MM.1S (cell line): ENCODE measurements around the gene TRPV2.
"Not testable (repeated sequence)": the region's sequence is repeated elsewhere in the genome, so short reads cannot be mapped to it uniquely, and the experiment has no call there.

Experiments used
- DNase-seq: peaks from one replicate; pipeline ENCODE4 v3.0.0-alpha.2; 2015
- H2AFZ ChIP-seq: fragments of 300-600 bp; sonication (generic); 2 replicates; pipeline ENCODE4 v1.6.0; 2016; ENCODE audit warnings: antibody characterized with exemption, low read length
- H3F3A ChIP-seq: fragments of 300-600 bp; sonication (generic); 2 replicates; pipeline ENCODE4 v1.6.1; 2016; ENCODE audit warnings: mild to moderate bottlenecking, antibody characterized with exemption, low read length, moderate library complexity, mixed read lengths; ENCODE audit not compliant: insufficient read depth
- H3K27ac ChIP-seq: fragments of 300-600 bp; sonication (generic); 2 replicates; pipeline ENCODE4 v1.5.1; 2016; ENCODE audit warnings: mild to moderate bottlenecking, low read length
- H3K27me3 ChIP-seq: fragments of 300-600 bp; sonication (generic); replicated peaks from 2 replicates; pipeline ENCODE4 v1.6.0; 2016; ENCODE audit warnings: low read length; ENCODE audit not compliant: insufficient read depth
- H3K36me3 ChIP-seq: fragments of 300-600 bp; sonication (generic); replicated peaks from 2 replicates; pipeline ENCODE4 v1.6.1; 2016; ENCODE audit warnings: mild to moderate bottlenecking, low read length, mixed read lengths; ENCODE audit not compliant: insufficient read depth
- H3K4me1 ChIP-seq: fragments of 300-600 bp; sonication (generic); 2 replicates; pipeline ENCODE4 v1.6.1; 2016; ENCODE audit warnings: low read length, mixed read lengths
- H3K4me2 ChIP-seq: fragments of 300-600 bp; sonication (generic); 2 replicates; pipeline ENCODE4 v1.6.0; 2016; ENCODE audit warnings: low read depth, low read length
- H3K4me3 ChIP-seq: fragments of 300-600 bp; sonication (generic); 2 replicates; pipeline ENCODE4 v1.5.1; 2016; ENCODE audit warnings: low read length, mixed read lengths
- H3K79me2 ChIP-seq: fragments of 300-600 bp; sonication (generic); 2 replicates; pipeline ENCODE4 v1.6.1; 2016; ENCODE audit warnings: mixed run types, low read length, mixed read lengths
- H3K9ac ChIP-seq: fragments of 300-600 bp; sonication (generic); 2 replicates; pipeline ENCODE4 v1.6.1; 2016; ENCODE audit warnings: low read length, mixed read lengths
- H3K9me2 ChIP-seq: fragments of 300-600 bp; sonication (generic); replicated peaks from 2 replicates; pipeline ENCODE4 v1.6.1; 2016; ENCODE audit warnings: mild to moderate bottlenecking, low read length, mixed read lengths; ENCODE audit not compliant: insufficient read depth
- H3K9me3 ChIP-seq: fragments of 300-600 bp; sonication (generic); replicated peaks from 2 replicates; pipeline ENCODE4 v1.6.1; 2016; ENCODE audit warnings: mild to moderate bottlenecking, low read length, mixed read lengths; ENCODE audit not compliant: insufficient read depth
- H4K20me1 ChIP-seq: fragments of 300-600 bp; sonication (generic); 2 replicates; pipeline ENCODE4 v1.6.1; 2016; ENCODE audit warnings: mild to moderate bottlenecking, low read length, moderate library complexity, mixed read lengths; ENCODE audit not compliant: insufficient read depth
- CTCF ChIP-seq: fragments of 300-600 bp; sonication (generic); IDR thresholded peaks from 2 replicates; pipeline ENCODE4 v1.5.1; 2016; ENCODE audit warnings: antibody characterized with exemption, low read length, mixed read lengths
- EZH2 ChIP-seq: fragments of 300-600 bp; sonication (generic); optimal IDR thresholded peaks from 2 replicates; pipeline ENCODE3; 2017; ENCODE audit warnings: low read depth, mild to moderate bottlenecking, antibody characterized with exemption, low read length, mixed read lengths
- EZH2phosphoT487 ChIP-seq: fragments of 300-600 bp; sonication (generic); IDR thresholded peaks from 2 replicates; pipeline ENCODE4 v1.6.1; 2018; ENCODE audit warnings: antibody characterized with exemption, low read length

TRPV2 gene

GRCh38 chr17:16449121-16449570, 33.8 kb downstream of the TRPV2 start:
- Histone ChIP-seq H3K27me3 (no peaks in the 10 kb centered on the region), H2AFZ (no peak overlapping the region), H3K36me3 (no peaks in the 10 kb centered on the region; the same call in 1 of the 2 replicates), H3K9ac (no peak overlapping the region), H3K79me2 (peaks cover 16% of the 10 kb centered on the region), H3K4me1 (no peaks in the 10 kb centered on the region), H3K4me3 (no peak overlapping the region), H4K20me1 (peaks cover 13% of the 10 kb centered on the region), H3K9me2 (no peaks in the 10 kb centered on the region), H3F3A (peaks cover 27% of the 10 kb centered on the region), H3K4me2 (no peak overlapping the region), H3K9me3 (no peaks in the 10 kb centered on the region), H3K27ac (no peak overlapping the region)
- TF ChIP-seq CTCF = no peak
- TF ChIP-seq EZH2 = no peak
- TF ChIP-seq EZH2phosphoT487 = no peak
- DNase-seq = no peak

DNA sequence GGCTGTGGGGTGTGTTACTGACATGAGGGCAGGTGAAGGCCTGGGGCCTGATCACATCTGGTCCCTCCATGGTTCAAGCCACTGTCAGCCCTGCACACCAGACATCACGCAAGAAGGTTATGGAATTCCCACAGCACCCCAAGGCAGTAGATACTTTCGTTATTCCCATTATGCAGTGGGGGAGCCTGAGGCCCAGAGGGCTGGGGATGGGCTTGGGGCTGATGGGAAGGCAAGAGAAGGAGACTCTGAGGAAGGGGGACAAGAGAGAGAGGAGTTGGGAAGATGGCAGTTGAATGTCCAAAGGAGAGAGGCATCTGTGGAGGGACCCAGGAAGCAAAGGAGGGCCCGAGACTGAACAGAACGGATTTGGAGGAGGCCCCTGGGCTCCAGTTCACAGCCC, 34.7 kb downstream of the TRPV2 start:
- Histone ChIP-seq H3K36me3 (no peaks in the 10 kb centered on the region; the same call in 1 of the 2 replicates), H3K27me3 (no peaks in the 10 kb centered on the region), H3F3A (peaks cover 22% of the 10 kb centered on the region), H3K9me2 (no peaks in the 10 kb centered on the region), H3K4me3 (no peak overlapping the region), H3K4me1 (no peaks in the 10 kb centered on the region), H3K79me2 (peaks cover 11% of the 10 kb centered on the region), H3K9ac (no peak overlapping the region), H2AFZ (no peak overlapping the region), H3K4me2 (no peak overlapping the region), H4K20me1 (peaks cover 9% of the 10 kb centered on the region; the same call in 1 of the 2 replicates), H3K9me3 (no peaks in the 10 kb centered on the region), H3K27ac (no peak overlapping the region)
- TF ChIP-seq CTCF (no peak), EZH2phosphoT487 (no peak), EZH2 (no peak)
- no peak for DNase-seq

DNA sequence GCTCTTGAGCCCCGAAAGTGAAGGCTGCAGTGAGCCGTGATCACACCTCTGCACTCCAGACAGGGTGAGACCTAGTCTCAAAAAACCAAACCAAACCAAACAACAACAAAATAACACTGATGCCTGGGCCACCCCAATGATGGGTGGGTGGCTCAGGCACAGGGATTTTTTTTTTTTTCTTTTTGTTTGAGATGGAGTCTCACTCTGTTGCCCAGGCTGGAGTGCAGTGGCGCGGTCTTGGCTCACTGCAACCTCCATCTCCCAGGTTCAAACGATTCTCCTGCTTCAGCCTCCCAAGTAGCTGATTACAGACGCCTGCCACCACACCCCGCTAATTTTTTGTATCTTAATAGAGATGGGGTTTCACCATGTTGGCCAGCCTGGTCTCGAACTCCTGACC, 36.9 kb downstream of the TRPV2 start:
- not testable (repeated sequence) for H3K9ac ChIP-seq, H3K9me3 ChIP-seq, H3K4me1 ChIP-seq, H2AFZ ChIP-seq, H4K20me1 ChIP-seq, H3K4me3 ChIP-seq, H3K36me3 ChIP-seq, DNase-seq, H3K4me2 ChIP-seq, H3K27ac ChIP-seq, H3K79me2 ChIP-seq, H3K9me2 ChIP-seq, H3K27me3 ChIP-seq
- peaks cover 16% of the 10 kb centered on the region for H3F3A ChIP-seq

DNA sequence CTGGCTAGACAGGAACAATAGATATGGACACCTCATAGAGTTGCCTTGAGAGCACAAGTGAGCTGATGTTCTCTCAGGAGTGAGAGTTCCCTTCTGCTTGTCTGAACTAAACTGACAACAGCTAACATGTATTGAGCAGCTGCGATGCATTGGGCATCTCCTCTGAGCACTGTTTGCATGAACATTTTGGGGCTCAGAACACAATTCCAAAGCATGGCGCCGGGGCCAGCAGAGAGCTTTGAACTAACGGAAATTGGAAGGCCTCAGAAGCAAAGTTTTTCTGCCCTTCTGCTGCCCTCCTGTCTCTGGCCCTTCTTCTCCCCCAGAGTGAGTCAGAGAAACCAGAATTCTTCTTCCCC, 38.1 kb downstream of the TRPV2 start:
- Histone ChIP-seq H3K27me3 (no peaks in the 10 kb centered on the region), H3F3A (peaks cover 8% of the 10 kb centered on the region; the same call in 1 of the 2 replicates), H3K79me2 (no peaks in the 10 kb centered on the region; the same call in 1 of the 2 replicates), H3K9me2 (no peaks in the 10 kb centered on the region), H3K36me3 (no peaks in the 10 kb centered on the region; the same call in 1 of the 2 replicates), H2AFZ (no peak overlapping the region), H3K4me3 (no peak overlapping the region), H3K4me2 (no peak overlapping the region), H3K4me1 (no peaks in the 10 kb centered on the region), H3K27ac (no peak overlapping the region), H3K9me3 (no peaks in the 10 kb centered on the region), H4K20me1 (0 out of 2 replicates have a peak, but pooled peaks cover 3% of the 10 kb centered on the region), H3K9ac (no peak overlapping the region)
- no peak for DNase-seq
- no peak for TF ChIP-seq CTCF
- no peak for TF ChIP-seq EZH2
- no peak for TF ChIP-seq EZH2phosphoT487
